Heart right ventricle (tissue), 16 donors: ENCODE results near the gene PITPNM1. TPM values are rescaled to one million over a fixed set of nuclear protein-coding genes. Genes with fewer than 3 reads are reported as not detected.

ENCODE experiments used
- ATAC-seq, 8 donors: fragments of 200-7000 bp; cut with Tn5 transposase; one replicate each; pipeline ENCODE4 v1.9.1; 2020; ENCODE audit warnings: mild to moderate bottlenecking in 8 of 8, moderate library complexity in 8 of 8, moderate number of reproducible peaks in 1 of 8
- DNase-seq, 2 donors: peaks; one replicate each; pipeline ENCODE4 v3.0.0-alpha.2; 2020
- H3K27ac ChIP-seq, 10 donors: fragments of 200-600 bp; sonication (generic) in 2 of 10; one replicate each; pipeline versions ENCODE4 v1.5.0 to v1.8.0; 2020 to 2022; ENCODE audit warnings: mild to moderate bottlenecking in 3 of 10
- H3K27me3 ChIP-seq, 7 donors: fragments of 200-600 bp; one replicate each; pipeline ENCODE4 v1.8.0; 2021 to 2022; ENCODE audit warnings: mild to moderate bottlenecking in 2 of 7
- H3K36me3 ChIP-seq, 9 donors: fragments of 200-600 bp; sonication (generic) in 1 of 9; one replicate each; pipeline versions ENCODE4 v1.5.0 to v1.8.0; 2020 to 2022; ENCODE audit warnings: mild to moderate bottlenecking in 2 of 9
- H3K4me1 ChIP-seq, 9 donors: fragments of 200-600 bp; sonication (generic) in 1 of 9; one replicate each; pipeline versions ENCODE4 v1.5.0 to v1.8.0; 2020 to 2022; ENCODE audit warnings: mild to moderate bottlenecking in 4 of 9
- H3K4me3 ChIP-seq, 10 donors: fragments of 200-600 bp; sonication (generic) in 2 of 10; one replicate each; pipeline versions ENCODE4 v1.5.0 to v1.8.0; 2020 to 2022; ENCODE audit warnings: mild to moderate bottlenecking in 7 of 10, moderate library complexity in 2 of 10
- H3K9me3 ChIP-seq, 11 donors: fragments of 200-600 bp in 10 of 11; sonication (generic) in 2 of 11; one replicate each; pipeline versions ENCODE4 v1.5.0 to v1.8.0; 2013 to 2022; ENCODE audit warnings: mild to moderate bottlenecking in 2 of 11, control low read depth in 1 of 11, moderate library complexity in 1 of 11
- CTCF ChIP-seq, 9 donors: fragments of 200-600 bp; sonication (generic) in 2 of 9; IDR thresholded peaks; one replicate each; pipeline versions ENCODE4 v1.5.0 to v1.8.0; 2021 to 2022; ENCODE audit warnings: antibody characterized with exemption in 9 of 9, mild to moderate bottlenecking in 5 of 9, moderate library complexity in 1 of 9
- WGBS, 2 donors: extraction: QIAGEN DNeasy Blood & Tissue Kit; methylation state at CpG; one replicate each; pipeline ENCODE4 v1.1.7; 2013; ENCODE audit warnings: inconsistent platforms in 1 of 2; 5-methylcytosine and 5-hydroxymethylcytosine counted together
- intact Hi-C, 10 donors: fragments of 100-400 bp; cut with DNase I; formaldehyde crosslinking; loops; one replicate each; pipeline versions ENCODE4 v1.11.1 to v1.14.2; 2022
- polyA plus RNA-seq, 2 donors: library from polyadenylated mRNA; stranded (reverse); fragments of 200-250 nt; gene quantifications; one replicate each; pipeline ENCODE4 v1.2.3, GENCODE V29; 2013
- total RNA-seq, 10 donors: library from RNA; stranded (reverse); fragmentation: NEBNext Ultra II Directional in 3 of 10; extraction: Animal tissue kit (Norgen Biotek cat#: 25700) in 3 of 10; gene quantifications; one replicate each; pipeline versions ENCODE4 v1.2.1 to v1.2.4, GENCODE V29; 2021 to 2023
- donor health status: Arrhythmogenic right ventricular cardiomyopathy.
- donor health status: ischemic (EF 13 %, LVEDD 7.1; RV severe dilation, severe dysfunction).
- donor health status: healthy with polysubstance abuse.
- donor health status: DM: no; HTN: yes; CAD: no.
- donor health status: DM: no; HTN: no; CAD: no.
- donor health status: ischemic (EF 25% LVEDD 6.9; RV normal size, moderate dysfunction).
- donor health status: ischemic (EF 25% LVEDD 5.7; RV mildly dilated, moderate dysfunction).
- donor health status: healthy.
- donor health status: DM: yes; HTN: yes; CAD: no.
- donor health status: Ischemic cardiomyopathy.
- donor health status: ischemic (EF 35%, LVEDD 5.7; RV mildly dilated, moderate dysfunction).
- donor health status: nonischemic (EF 11% LVEDD 7.7; RV severe dilation, severe dysfunction).
- donor health status: DM: yes; HTN: yes; CAD: no.
- donor health status: PGD.
- donor health status: ischemic (EF 29% LVEDD 5.4; RV normal size, mild dysfunction).
- donor health status: nonischemic (EF 23%, LVEDD 6.1; RV moderate dilation, normal function).

PITPNM1 gene
- total and polyA plus RNA-seq, 12 donors: 21.3 to 68.9 (median 28.8) TPM

DNA sequence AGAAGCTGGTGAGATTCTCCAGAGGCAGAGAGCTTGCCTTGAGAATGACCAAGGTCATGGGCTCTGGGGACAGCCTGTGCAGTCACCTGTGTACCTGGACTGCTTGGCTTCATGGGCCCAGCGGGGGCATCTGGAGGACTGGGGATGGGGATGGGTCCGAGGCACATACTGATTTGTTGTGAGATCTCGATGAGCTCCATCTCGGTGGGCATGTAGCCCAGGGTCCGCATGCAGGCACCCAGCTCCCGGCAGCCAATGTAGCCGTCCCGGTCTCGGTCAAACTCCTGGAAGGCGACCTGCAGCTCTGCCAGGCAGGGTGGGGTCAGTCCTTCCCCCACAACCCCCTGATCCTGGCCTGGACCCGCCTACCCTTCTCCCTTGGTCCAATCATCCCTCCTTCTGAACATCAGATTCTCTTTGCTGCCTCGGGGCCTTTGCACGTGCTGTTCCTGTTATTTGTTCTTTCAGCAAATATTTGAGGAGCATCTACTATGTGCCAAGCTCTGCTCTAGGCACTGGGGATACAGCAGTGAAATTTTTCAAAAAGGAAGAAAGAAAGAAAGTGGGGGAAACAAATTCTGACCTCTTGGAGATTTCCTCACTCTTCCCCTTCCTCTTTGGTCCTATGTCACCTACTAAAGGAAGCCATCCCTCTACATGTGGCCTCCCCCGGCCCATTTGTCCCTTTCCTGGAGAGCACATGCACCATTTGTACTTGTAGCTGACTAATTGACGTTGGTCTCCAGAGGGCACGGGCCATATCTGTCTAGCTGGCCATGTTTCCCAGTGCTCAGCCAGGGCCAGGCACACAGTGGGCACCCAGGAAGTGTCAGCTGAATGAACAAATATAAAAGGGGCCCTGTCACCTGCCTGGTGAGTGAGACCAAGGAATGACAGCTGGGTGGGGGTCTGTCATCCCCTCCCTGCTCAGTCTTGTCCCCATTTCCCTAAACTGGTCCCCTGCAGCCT is 16.0 kb upstream of the PITPNM1 start:
- intact Hi-C loops: no loop called here
- WGBS, 2 donors: 86 to 90% methylated on average over 16 of the region's 16 CpGs
- Histone ChIP-seq H3K9me3 (no peaks in the 10 kb centered on the region), H3K4me3 (no peak overlapping the region), H3K4me1 (no peaks in the 10 kb centered on the region), H3K27me3 (peaks cover 0 to 6% (median 0%) of the 10 kb centered on the region in 7 donors), H3K36me3 (no peaks in the 10 kb centered on the region), H3K27ac (no peak overlapping the region)
- DNase-seq: no peak
- ATAC-seq: no peak
- no peak for TF ChIP-seq CTCF (IDR thresholded peaks at IDR 0.05)

GRCh38 chr11:67519726-67520125 is 14.6 kb upstream of the PITPNM1 start:
- WGBS, 2 donors: 85 to 87% methylated on average over 32 of the region's 32 CpGs
- no peaks in the 10 kb centered on the region for H3K4me1 ChIP-seq
- no peaks in the 10 kb centered on the region for H3K9me3 ChIP-seq
- H3K36me3 ChIP-seq: no peaks in the 10 kb centered on the region
- ATAC-seq (no peak), DNase-seq (no peak)
- TF ChIP-seq CTCF (IDR thresholded peaks at IDR 0.05): no peak
- intact Hi-C loops: no loop called here
- H3K27me3 ChIP-seq: peaks cover 0 to 6% (median 0%) of the 10 kb centered on the region in 7 donors
- no peak overlapping the region for H3K4me3 ChIP-seq
- no peak overlapping the region for H3K27ac ChIP-seq

DNA sequence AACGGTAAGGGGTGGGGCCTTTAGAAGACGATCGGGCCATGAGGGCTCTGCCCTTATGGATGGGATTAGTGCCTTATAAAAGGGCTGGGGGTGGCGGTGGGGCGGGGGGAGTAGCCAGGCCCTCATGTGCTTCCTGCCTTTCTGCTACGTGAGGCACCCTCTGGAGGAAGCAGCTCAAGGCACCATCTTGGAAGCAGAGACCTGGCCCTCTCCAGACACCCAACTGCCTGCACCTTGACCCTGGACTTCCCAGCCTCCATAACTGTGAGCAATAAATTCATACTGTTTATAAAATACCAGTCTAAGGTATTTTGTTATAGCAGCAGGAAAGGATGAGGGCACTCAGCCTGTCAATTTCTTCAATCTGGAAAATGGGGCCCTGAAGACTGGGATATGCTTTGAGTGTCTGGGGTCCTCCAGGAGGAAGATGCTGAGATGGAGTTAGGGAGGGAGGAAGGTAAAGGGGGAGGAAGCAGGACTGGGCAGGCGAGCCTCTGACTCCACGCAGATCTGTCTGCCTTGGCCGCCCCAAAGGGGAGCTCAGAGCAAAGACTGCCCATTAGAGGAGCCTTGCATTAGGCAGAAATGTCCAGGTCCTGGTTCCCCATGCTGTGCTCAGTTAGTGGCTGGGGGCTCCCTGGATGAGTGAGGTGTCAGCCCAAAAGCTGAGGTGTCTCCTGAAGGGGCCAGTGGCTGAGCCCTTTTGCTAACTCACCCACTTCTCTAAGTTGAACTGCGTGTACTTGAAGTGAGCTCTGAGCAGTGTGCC is 12.8 kb upstream of the PITPNM1 start:
- no peak overlapping the region for H3K27ac ChIP-seq
- peaks cover 0 to 8% (median 0%) of the 10 kb centered on the region in 7 donors for H3K27me3 ChIP-seq
- H3K9me3 ChIP-seq: no peaks in the 10 kb centered on the region
- H3K4me1 ChIP-seq: no peaks in the 10 kb centered on the region
- H3K36me3 ChIP-seq: no peaks in the 10 kb centered on the region
- no peak overlapping the region for H3K4me3 ChIP-seq
- intact Hi-C loops: no loop called here
- DNase-seq (no peak), ATAC-seq (no peak)
- TF ChIP-seq CTCF (IDR thresholded peaks at IDR 0.05): no peak
- WGBS, 2 donors: 78 to 80% methylated on average over 10 of the region's 10 CpGs

DNA sequence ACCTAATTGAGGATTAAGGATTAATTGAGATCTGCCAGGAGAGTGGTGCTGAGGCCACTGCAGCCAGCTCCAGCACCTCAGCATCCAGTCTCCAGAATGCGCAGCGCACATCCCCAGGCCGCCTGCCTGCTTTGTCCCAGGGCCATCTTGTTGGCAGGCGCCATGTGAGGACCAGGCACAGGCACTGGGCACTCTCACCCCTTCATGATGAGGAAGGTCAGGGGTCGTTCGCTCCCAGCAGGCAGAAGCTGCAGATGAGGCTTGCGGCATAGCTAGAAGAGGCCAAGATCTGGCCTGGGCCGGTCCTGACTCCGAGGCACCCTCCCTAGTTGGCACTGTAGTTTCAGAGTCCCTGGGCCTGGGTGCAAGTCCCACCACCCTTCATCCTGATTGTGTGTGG is 11.6 kb upstream of the PITPNM1 start:
- Histone ChIP-seq H3K4me1 (no peaks in the 10 kb centered on the region), H3K27me3 (peaks cover 0 to 15% (median 0%) of the 10 kb centered on the region in 7 donors), H3K36me3 (no peaks in the 10 kb centered on the region), H3K4me3 (no peak overlapping the region), H3K9me3 (no peaks in the 10 kb centered on the region), H3K27ac (no peak overlapping the region)
- 92% methylated on average over 9 of the region's 9 CpGs for WGBS, 2 donors
- DNase-seq: no peak
- intact Hi-C loops: no loop called here
- ATAC-seq: no peak
- no peak for TF ChIP-seq CTCF (IDR thresholded peaks at IDR 0.05)
